IPS DF 4.7 (cell line): ENCODE measurements around the gene PYGO2.
"Not testable (repeated sequence)": the region's sequence is repeated elsewhere in the genome, so short reads cannot be mapped to it uniquely, and the experiment has no call there.

Experiments used
- DNase-seq: peaks from one replicate; pipeline ENCODE4 v3.0.0-alpha.2; 2013; ENCODE audit warnings: low spot score; ENCODE audit errors: extremely low read depth

PYGO2 gene

DNA sequence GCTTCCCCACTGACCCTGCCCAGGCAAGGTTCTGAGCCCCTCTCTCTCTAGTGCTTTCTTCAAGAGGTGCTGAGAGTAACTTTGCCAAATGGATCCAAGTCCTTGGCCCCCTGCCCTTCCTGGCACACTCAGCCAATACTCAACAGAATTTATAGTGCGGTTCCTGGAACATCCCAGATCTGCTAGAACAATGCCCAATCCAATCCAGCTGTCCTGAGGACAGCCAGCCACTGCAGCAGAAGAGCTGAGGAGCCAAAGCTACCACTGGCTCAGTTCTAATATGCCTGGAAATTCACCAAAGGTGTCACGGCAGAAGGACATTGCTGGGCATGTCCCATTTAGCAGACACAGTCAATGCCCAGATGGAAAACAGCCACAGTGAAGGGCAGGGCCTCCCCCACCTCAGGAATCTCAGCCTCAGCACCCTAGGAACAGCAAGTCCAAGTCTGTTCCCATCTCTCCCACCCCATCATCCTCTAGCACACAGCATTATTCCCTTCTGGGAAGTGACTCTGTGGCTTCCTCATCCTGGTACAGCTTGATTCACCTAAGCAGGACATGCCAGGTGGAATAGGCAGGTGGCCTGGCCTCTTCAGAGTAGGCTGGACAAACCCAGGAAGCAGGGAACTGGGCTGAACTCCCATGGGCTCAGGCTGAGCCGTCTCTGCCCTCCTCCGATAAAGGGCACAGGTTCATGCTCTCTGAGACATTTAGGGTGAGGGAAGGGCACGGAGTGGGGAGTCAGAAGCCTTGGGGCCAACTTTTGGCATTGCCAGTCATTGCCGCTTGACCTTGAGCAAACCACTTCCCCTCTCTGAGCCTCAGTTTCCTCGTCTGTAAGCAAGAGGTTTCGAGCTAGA, 49.7 kb downstream of the PYGO2 start:
- no peak for DNase-seq

DNA sequence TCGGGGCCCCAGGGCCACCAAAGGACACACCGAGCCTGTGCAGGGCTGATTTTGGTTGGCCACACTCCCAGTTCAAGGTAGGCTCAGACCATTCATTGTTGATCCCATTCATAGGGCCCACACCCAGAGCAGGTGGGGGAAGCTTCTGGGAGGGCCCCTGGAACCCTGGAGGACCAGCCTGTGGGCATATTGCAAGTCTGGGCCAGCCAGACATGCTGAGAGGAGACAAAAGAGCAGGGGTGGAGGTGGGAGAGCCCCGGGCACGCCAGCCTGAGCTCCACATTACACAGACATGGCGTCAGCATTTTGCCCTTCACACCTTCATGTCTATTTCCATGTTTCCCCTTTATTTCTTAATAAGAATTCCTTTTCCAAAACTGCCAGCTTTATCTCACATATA, 50.7 kb downstream of the PYGO2 start:
- DNase-seq = no peak

GRCh38 chr1:154908937-154909336, 52.6 kb downstream of the PYGO2 start:
- DNase-seq = no peak

- DNase-seq = not testable (repeated sequence)
These were observed 53.5 kb downstream of the PYGO2 start for GRCh38 chr1:154908129-154908528.
